Tibial artery (tissue), 4 donors: ENCODE data around the gene HLF.

Source experiments
- DNase-seq, 2 donors: peaks; one replicate each; pipeline ENCODE4 v3.0.0-alpha.2; 2019
- H3K27ac ChIP-seq, 2 donors: fragments of 200-600 bp; sonication (generic) in 1 of 2; 1 replicate in 1 of 2; 2 replicates in 1 of 2; pipeline ENCODE4 v1.5.1; 2018 to 2019; ENCODE audit warnings: mild to moderate bottlenecking in 1 of 2
- H3K27me3 ChIP-seq, 2 donors: fragments of 200-600 bp; sonication (generic) in 1 of 2; one replicate each; pipeline versions ENCODE4 v1.5.1 to v1.6.0; 2016 to 2019
- H3K36me3 ChIP-seq, 3 donors: fragments of 200-600 bp; sonication (generic) in 2 of 3; one replicate each; pipeline ENCODE4 v1.5.1; 2016 to 2019; ENCODE audit warnings: mild to moderate bottlenecking in 2 of 3
- H3K4me1 ChIP-seq, 4 donors: fragments of 200-600 bp; sonication (generic) in 2 of 4; 1 replicate in 3 of 4; 2 replicates in 1 of 4; pipeline ENCODE4 v1.5.1; 2016 to 2019
- H3K4me3 ChIP-seq, 2 donors: fragments of 200-600 bp; sonication (generic) in 1 of 2; 1 replicate in 1 of 2; 2 replicates in 1 of 2; pipeline ENCODE4 v1.5.1; 2018 to 2019; ENCODE audit warnings: mild to moderate bottlenecking in 2 of 2
- H3K9me3 ChIP-seq, 3 donors: fragments of 200-600 bp; sonication (generic) in 1 of 3; one replicate each; pipeline ENCODE4 v1.5.1; 2016 to 2019
- intact Hi-C: fragments of 100-400 bp; cut with DNase I; formaldehyde crosslinking; loops from one replicate; pipeline ENCODE4 v1.15.0; 2023; ENCODE audit warnings: low total_unique reads
- TF ChIP-seq, protein P1 (sequence below), 2 experiments: fragments of 200-600 bp in 1 of 2; fragments of 450-650 bp in 1 of 2; IDR thresholded peaks; one replicate each; pipeline ENCODE4 v1.5.1; 2017 to 2019; ENCODE audit warnings: antibody characterized with exemption in 2 of 2, mild to moderate bottlenecking in 1 of 2, moderate library complexity in 1 of 2

The HLF gene

DNA sequence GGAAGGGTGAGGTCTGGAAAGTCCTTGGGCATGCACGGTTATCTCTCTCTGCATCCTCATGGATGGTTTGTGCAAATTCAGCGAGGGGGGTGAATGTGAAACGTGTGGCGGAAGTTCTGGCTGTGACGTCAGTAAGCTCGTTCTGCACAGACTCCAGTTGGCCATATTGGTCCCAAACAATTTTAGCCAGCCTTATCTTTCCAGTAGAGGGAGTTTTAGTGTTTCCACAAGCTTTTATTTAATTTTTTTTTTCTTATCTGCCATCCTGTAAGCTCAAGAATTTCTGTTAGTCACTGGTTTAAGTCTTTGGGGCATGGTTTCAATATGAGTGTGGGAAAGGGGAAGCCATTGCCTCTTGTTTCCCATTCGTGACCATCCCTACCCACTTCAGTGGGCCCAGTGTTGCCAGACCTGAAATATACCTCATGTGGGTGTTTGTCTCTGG is 39.0 kb downstream of the HLF start:
- DNase-seq: no peak
- H3K36me3 ChIP-seq: peaks cover 0 to 4% (median 0%) of the 10 kb centered on the region in 3 donors
- TF ChIP-seq, protein P1, sequence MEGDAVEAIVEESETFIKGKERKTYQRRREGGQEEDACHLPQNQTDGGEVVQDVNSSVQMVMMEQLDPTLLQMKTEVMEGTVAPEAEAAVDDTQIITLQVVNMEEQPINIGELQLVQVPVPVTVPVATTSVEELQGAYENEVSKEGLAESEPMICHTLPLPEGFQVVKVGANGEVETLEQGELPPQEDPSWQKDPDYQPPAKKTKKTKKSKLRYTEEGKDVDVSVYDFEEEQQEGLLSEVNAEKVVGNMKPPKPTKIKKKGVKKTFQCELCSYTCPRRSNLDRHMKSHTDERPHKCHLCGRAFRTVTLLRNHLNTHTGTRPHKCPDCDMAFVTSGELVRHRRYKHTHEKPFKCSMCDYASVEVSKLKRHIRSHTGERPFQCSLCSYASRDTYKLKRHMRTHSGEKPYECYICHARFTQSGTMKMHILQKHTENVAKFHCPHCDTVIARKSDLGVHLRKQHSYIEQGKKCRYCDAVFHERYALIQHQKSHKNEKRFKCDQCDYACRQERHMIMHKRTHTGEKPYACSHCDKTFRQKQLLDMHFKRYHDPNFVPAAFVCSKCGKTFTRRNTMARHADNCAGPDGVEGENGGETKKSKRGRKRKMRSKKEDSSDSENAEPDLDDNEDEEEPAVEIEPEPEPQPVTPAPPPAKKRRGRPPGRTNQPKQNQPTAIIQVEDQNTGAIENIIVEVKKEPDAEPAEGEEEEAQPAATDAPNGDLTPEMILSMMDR (IDR thresholded peaks at IDR 0.05): no peak
- no peaks in the 10 kb centered on the region for H3K27me3 ChIP-seq
- no peak overlapping the region for H3K27ac ChIP-seq
- H3K4me1 ChIP-seq: peaks cover 0 to 17% (median 8%) of the 10 kb centered on the region in 4 donors
- H3K9me3 ChIP-seq: no peaks in the 10 kb centered on the region
- intact Hi-C loops: no loop called here
- H3K4me3 ChIP-seq: no peak overlapping the region

- Histone ChIP-seq H3K36me3 (peaks cover 0 to 4% (median 0%) of the 10 kb centered on the region in 3 donors), H3K27ac (no peak overlapping the region), H3K27me3 (no peaks in the 10 kb centered on the region), H3K9me3 (no peaks in the 10 kb centered on the region), H3K4me3 (no peak overlapping the region), H3K4me1 (peaks cover 0 to 17% (median 8%) of the 10 kb centered on the region in 4 donors)
- intact Hi-C loops: no loop called here
- TF ChIP-seq, protein P1 (IDR thresholded peaks at IDR 0.05): no peak
- DNase-seq: no peak
Observed at GRCh38 chr17:55304171-55304859, 39.6 kb downstream of the HLF start.

DNA sequence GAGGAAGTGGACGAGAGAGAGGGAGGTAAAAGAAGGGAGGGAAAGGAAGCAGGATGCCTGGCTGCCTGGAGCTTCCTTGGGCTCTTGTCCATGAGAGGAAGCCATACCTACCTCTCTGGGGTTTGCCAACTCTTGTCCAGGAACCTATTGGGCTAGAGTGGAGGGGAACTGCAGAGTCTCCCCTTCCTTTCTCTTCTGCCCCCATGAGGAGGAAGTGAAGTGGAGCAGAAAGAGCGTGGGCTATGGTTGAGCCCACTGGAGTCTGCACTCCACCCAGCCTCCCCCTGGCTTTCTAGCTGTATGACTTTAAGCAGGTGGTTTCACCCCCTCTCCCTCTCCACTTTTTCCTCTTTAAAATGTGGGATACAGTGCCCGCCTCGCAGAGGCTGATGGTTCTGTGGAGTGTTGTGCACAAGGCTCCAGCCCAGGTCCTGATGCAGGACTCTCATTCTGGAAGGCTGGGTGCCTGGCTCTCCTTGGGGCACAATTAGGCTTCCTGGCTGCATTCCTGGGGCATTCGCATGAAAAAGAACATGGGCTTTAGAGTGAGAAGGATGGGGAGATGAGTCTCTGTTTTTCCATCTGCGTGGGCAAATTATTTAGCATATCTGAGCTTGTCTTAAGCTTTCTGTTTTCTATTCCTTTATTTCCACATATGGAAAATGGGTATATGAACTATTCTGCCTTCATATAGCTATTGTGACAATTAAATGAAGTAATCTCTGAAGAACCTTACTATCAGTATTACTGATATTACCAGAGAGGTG is 40.7 kb downstream of the HLF start:
- Histone ChIP-seq H3K27me3 (no peaks in the 10 kb centered on the region), H3K9me3 (no peaks in the 10 kb centered on the region), H3K4me3 (no peak overlapping the region), H3K27ac (no peak overlapping the region), H3K4me1 (peaks cover 0 to 17% (median 8%) of the 10 kb centered on the region in 4 donors), H3K36me3 (no peaks in the 10 kb centered on the region)
- no peak for DNase-seq
- TF ChIP-seq, protein P1 (IDR thresholded peaks at IDR 0.05): no peak
- intact Hi-C loops: no loop called here

GRCh38 chr17:55307879-55308278 is 43.1 kb downstream of the HLF start:
- Histone ChIP-seq H3K27me3 (no peaks in the 10 kb centered on the region), H3K36me3 (no peaks in the 10 kb centered on the region), H3K9me3 (no peaks in the 10 kb centered on the region), H3K27ac (no peak overlapping the region), H3K4me1 (peaks cover 0 to 7% (median 0%) of the 10 kb centered on the region in 4 donors), H3K4me3 (no peak overlapping the region)
- TF ChIP-seq, protein P1 (IDR thresholded peaks at IDR 0.05): no peak
- intact Hi-C loops: no loop called here
- no peak for DNase-seq

- DNase-seq: no peak
- TF ChIP-seq, protein P1 (IDR thresholded peaks at IDR 0.05): no peak
- intact Hi-C loops: no loop called here
- Histone ChIP-seq H3K4me3 (no peak overlapping the region), H3K36me3 (no peaks in the 10 kb centered on the region), H3K27ac (no peak overlapping the region), H3K27me3 (no peaks in the 10 kb centered on the region), H3K4me1 (peaks cover 0 to 1% (median 0%) of the 10 kb centered on the region in 4 donors), H3K9me3 (no peaks in the 10 kb centered on the region)
Observed at GRCh38 chr17:55308613-55309391, 44.0 kb downstream of the HLF start.
